HepG2 (cell line): ENCODE measurements around the gene ZNF433. TPM values are rescaled to one million over a fixed set of nuclear protein-coding genes. Genes with fewer than 3 reads are reported as not detected.

Experiments used
- CBFB ChIP-seq: sonication (generic); formaldehyde crosslinking; IDR thresholded peaks from 2 replicates; pipeline ENCODE4 v1.4.0; 2020; ENCODE audit warnings: missing genetic modification reagents
- EP300 ChIP-seq, 3 experiments: sonication (generic) in 1 of 3; formaldehyde crosslinking in 1 of 3; IDR thresholded peaks; 2 replicates each; pipeline versions ENCODE4 v1.5.1 to v1.6.1; 2011 to 2020; ENCODE audit warnings: low read depth in 2 of 3, low read length in 2 of 3, borderline replicate concordance in 1 of 3, improper control_type of control experiment in 1 of 3, mild to moderate bottlenecking in 1 of 3, missing genetic modification reagents in 1 of 3, moderate library complexity in 1 of 3
- MYNN ChIP-seq: sonication (generic); formaldehyde crosslinking; IDR thresholded peaks from 2 replicates; pipeline ENCODE4 v1.4.0; 2020; ENCODE audit warnings: mild to moderate bottlenecking, low read depth, missing genetic modification reagents
- NFIB ChIP-seq: sonication (generic); formaldehyde crosslinking; IDR thresholded peaks from 2 replicates; pipeline ENCODE4 v1.9.0; 2021; ENCODE audit warnings: missing genetic modification reagents, mild to moderate bottlenecking, borderline replicate concordance
- PHF8 ChIP-seq: sonication (generic); formaldehyde crosslinking; IDR thresholded peaks from 2 replicates; pipeline ENCODE4 v1.5.0; 2020; ENCODE audit warnings: missing genetic modification reagents
- TCF7 ChIP-seq: sonication (generic); IDR thresholded peaks from 2 replicates; pipeline ENCODE4 v1.6.1; 2016; ENCODE audit warnings: antibody characterized with exemption, low read depth
- ZBTB7A ChIP-seq: sonication (generic); formaldehyde crosslinking; IDR thresholded peaks from 2 replicates; pipeline ENCODE4 v1.8.0; 2022; ENCODE audit warnings: mild to moderate bottlenecking, missing genetic modification reagents
- ZIK1 ChIP-seq: sonication (generic); formaldehyde crosslinking; IDR thresholded peaks from 2 replicates; pipeline ENCODE4 v1.5.0; 2020; ENCODE audit warnings: mild to moderate bottlenecking, low read depth, missing genetic modification reagents, borderline replicate concordance
- ZNF205 ChIP-seq: IDR thresholded peaks from 2 replicates; pipeline ENCODE4 v1.6.1; 2018; ENCODE audit warnings: missing biosample characterization, missing genetic modification reagents
- polyA plus RNA-seq, 8 experiments: library from polyadenylated mRNA; depleted of rRNA in 3 of 8; stranded (reverse) in 7 of 8; unstranded in 1 of 8; fragments of >200 nt; fragmentation: Illumina TruSeq in 4 of 8; extraction: Trizol in 4 of 8; gene quantifications; 2 replicates each; pipeline versions ENCODE4 v1.2.1 to v1.2.3, GENCODE V29; 2011 to 2016; ENCODE audit warnings: low read depth in 4 of 8, missing spikeins in 1 of 8, mixed read lengths in 1 of 8; ENCODE audit not compliant: insufficient read depth in 1 of 8
- total RNA-seq, 5 experiments: library from RNA; depleted of rRNA; stranded (reverse); fragments of >200 nt; fragmentation: Illumina TruSeq; extraction: Trizol; gene quantifications; 2 replicates each; pipeline ENCODE4 v1.2.3, GENCODE V29; 2016; ENCODE audit warnings: low read depth in 1 of 5
- TF ChIP-seq, protein P1 (sequence below), 2 experiments: fragments of 450-650 bp in 1 of 2; sonication (generic) in 1 of 2; formaldehyde crosslinking in 1 of 2; IDR thresholded peaks; 2 replicates each; pipeline versions ENCODE4 v1.6.1 to v1.8.0; 2016 to 2022; ENCODE audit warnings: antibody characterized with exemption in 1 of 2, mild to moderate bottlenecking in 1 of 2, missing genetic modification reagents in 1 of 2
- TF ChIP-seq, protein P2 (sequence below): IDR thresholded peaks from 2 replicates; pipeline ENCODE4 v1.6.1; 2016; ENCODE audit warnings: low read depth, missing genetic modification reagents, missing compliant biosample characterization
- TF ChIP-seq, protein P3 (sequence below): sonication (generic); formaldehyde crosslinking; conservative IDR thresholded peaks from 2 replicates; pipeline ENCODE4 v1.4.0; 2020; ENCODE audit warnings: missing genetic modification reagents

The ZNF433 gene
- total and polyA plus RNA-seq, 2 of the 13 experiments (the other 11 are each of a cell fraction or from before 2014, with no cell fraction given) = 1.8 to 4.9 TPM

DNA sequence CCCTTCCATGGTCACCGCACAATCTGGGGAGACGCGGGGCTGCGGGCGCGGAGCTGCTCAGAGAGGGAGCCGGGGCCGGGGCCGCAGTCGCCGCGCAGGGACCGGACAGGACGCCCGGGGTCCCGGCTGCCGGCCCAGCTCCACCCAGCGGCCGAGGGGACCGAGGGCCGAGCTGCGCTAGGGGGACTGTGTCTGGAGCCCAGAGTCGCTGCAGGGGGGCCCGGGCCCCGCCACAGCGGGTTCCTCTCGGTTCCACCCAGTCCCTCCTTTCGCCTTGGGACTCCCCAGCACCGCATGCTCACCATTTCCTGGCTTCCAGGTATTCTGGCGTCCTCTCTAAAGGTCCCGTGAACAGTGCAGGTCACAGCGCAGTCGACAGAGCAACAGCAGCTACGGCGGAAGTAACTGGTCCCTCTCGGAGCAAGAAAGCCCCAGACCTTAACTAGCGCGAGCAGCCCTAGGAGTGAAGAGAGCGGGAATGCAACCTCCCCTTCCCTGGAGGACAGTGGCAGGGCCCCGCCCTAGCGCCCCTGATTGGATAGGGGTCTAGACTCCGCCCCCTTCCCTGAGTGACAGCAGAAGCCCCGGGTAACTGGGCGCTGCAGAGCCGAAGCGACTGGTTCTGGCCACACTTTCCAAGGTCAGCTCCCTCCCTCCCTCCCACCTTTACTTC, 17.2 kb upstream of the ZNF433 start, which contains the start of gene ZNF878 (continued):
- TF ChIP-seq, protein P1, sequence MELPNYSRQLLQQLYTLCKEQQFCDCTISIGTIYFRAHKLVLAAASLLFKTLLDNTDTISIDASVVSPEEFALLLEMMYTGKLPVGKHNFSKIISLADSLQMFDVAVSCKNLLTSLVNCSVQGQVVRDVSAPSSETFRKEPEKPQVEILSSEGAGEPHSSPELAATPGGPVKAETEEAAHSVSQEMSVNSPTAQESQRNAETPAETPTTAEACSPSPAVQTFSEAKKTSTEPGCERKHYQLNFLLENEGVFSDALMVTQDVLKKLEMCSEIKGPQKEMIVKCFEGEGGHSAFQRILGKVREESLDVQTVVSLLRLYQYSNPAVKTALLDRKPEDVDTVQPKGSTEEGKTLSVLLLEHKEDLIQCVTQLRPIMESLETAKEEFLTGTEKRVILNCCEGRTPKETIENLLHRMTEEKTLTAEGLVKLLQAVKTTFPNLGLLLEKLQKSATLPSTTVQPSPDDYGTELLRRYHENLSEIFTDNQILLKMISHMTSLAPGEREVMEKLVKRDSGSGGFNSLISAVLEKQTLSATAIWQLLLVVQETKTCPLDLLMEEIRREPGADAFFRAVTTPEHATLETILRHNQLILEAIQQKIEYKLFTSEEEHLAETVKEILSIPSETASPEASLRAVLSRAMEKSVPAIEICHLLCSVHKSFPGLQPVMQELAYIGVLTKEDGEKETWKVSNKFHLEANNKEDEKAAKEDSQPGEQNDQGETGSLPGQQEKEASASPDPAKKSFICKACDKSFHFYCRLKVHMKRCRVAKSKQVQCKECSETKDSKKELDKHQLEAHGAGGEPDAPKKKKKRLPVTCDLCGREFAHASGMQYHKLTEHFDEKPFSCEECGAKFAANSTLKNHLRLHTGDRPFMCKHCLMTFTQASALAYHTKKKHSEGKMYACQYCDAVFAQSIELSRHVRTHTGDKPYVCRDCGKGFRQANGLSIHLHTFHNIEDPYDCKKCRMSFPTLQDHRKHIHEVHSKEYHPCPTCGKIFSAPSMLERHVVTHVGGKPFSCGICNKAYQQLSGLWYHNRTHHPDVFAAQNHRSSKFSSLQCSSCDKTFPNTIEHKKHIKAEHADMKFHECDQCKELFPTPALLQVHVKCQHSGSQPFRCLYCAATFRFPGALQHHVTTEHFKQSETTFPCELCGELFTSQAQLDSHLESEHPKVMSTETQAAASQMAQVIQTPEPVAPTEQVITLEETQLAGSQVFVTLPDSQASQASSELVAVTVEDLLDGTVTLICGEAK (IDR thresholded peaks at IDR 0.05) = no peak
- TF ChIP-seq, protein P1 (CRISPR knock-in tag; IDR thresholded peaks at IDR 0.05) = peak; percentile 84
- TF ChIP-seq ZBTB7A = no peak
- TF ChIP-seq, protein P2, sequence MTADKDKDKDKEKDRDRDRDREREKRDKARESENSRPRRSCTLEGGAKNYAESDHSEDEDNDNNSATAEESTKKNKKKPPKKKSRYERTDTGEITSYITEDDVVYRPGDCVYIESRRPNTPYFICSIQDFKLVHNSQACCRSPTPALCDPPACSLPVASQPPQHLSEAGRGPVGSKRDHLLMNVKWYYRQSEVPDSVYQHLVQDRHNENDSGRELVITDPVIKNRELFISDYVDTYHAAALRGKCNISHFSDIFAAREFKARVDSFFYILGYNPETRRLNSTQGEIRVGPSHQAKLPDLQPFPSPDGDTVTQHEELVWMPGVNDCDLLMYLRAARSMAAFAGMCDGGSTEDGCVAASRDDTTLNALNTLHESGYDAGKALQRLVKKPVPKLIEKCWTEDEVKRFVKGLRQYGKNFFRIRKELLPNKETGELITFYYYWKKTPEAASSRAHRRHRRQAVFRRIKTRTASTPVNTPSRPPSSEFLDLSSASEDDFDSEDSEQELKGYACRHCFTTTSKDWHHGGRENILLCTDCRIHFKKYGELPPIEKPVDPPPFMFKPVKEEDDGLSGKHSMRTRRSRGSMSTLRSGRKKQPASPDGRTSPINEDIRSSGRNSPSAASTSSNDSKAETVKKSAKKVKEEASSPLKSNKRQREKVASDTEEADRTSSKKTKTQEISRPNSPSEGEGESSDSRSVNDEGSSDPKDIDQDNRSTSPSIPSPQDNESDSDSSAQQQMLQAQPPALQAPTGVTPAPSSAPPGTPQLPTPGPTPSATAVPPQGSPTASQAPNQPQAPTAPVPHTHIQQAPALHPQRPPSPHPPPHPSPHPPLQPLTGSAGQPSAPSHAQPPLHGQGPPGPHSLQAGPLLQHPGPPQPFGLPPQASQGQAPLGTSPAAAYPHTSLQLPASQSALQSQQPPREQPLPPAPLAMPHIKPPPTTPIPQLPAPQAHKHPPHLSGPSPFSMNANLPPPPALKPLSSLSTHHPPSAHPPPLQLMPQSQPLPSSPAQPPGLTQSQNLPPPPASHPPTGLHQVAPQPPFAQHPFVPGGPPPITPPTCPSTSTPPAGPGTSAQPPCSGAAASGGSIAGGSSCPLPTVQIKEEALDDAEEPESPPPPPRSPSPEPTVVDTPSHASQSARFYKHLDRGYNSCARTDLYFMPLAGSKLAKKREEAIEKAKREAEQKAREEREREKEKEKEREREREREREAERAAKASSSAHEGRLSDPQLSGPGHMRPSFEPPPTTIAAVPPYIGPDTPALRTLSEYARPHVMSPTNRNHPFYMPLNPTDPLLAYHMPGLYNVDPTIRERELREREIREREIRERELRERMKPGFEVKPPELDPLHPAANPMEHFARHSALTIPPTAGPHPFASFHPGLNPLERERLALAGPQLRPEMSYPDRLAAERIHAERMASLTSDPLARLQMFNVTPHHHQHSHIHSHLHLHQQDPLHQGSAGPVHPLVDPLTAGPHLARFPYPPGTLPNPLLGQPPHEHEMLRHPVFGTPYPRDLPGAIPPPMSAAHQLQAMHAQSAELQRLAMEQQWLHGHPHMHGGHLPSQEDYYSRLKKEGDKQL (CRISPR knock-in tag) = no peak
- no peak for TF ChIP-seq NFIB (CRISPR knock-in tag)
- TF ChIP-seq CBFB (CRISPR knock-in tag) = peak; percentile 64; the same call in 1 of the 2 replicates
- no peak for TF ChIP-seq EP300 (IDR thresholded peaks at IDR 0.05; ENCODE audit: low read depth in 2 of 2, low read length in 2 of 2)
- no peak for TF ChIP-seq EP300 (CRISPR knock-in tag; IDR thresholded peaks at IDR 0.05; ENCODE audit: borderline replicate concordance)
- 0 out of 2 replicates have a peak, but pooled peaks have one; percentile 86 for TF ChIP-seq ZNF205 (CRISPR knock-in tag)
- TF ChIP-seq, protein P3, sequence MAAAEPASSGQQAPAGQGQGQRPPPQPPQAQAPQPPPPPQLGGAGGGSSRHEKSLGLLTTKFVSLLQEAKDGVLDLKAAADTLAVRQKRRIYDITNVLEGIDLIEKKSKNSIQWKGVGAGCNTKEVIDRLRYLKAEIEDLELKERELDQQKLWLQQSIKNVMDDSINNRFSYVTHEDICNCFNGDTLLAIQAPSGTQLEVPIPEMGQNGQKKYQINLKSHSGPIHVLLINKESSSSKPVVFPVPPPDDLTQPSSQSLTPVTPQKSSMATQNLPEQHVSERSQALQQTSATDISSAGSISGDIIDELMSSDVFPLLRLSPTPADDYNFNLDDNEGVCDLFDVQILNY = 0 out of 2 replicates have a peak, but pooled peaks have one; percentile 46
- no peak; the same call in 1 of the 2 replicates for TF ChIP-seq MYNN (CRISPR knock-in tag)
- TF ChIP-seq TCF7 = no peak
- TF ChIP-seq PHF8 = peak; percentile 78
- peak; percentile 62; the same call in 1 of the 2 replicates for TF ChIP-seq ZIK1 (CRISPR knock-in tag)
